SIG-M5 treated with dmso at 0.1 percent for 504 hours (cell line): Measurements from ENCODE around the gene FBXO47.
"Not testable (repeated sequence)": the region's sequence is repeated elsewhere in the genome, so short reads cannot be mapped to it uniquely, and the experiment has no call there.

Source experiments
- DNase-seq: peaks from one replicate; lab custom pipeline; 2025; ENCODE audit not compliant: unreplicated experiment; lab: John Stamatoyannopoulos, UW

FBXO47 gene

DNA sequence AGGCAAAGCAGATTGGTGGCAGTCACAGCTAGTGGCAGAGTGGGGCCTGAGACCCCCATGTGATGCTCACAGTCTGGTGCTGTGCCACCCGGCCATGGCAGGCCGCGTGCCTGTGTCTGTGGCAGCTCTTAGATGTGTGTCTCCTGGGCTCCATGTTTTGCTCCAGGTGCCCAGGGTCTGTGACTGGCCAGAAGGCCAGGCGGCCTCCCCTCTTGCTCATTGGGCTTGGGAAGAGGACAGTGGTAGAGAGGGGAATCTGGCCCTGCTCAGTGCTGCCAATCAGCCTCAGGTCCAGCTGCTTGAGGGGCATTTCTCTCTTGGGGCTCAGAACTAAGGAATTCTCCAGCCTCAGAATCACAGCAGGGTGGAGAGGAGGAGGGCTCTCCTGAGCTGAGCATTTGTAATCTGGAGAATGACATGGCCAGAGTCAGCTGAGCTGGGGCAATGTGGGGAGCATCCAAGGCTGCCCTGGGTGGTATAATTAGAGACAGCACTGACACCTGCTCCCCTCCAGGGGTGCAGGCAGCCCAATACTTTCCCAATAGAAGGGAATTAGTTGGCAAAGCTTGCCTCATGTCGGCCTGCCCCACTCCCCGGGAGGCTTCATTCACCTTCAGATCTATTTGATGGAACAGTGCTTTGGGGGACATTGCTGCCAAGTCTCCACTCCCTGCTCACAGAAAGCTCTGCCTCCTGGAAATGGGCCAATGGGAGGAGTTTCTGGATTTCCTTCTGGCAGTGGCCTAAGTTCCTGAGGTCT lies 44.5 kb downstream of the FBXO47 start:
- DNase-seq: no peak

DNA sequence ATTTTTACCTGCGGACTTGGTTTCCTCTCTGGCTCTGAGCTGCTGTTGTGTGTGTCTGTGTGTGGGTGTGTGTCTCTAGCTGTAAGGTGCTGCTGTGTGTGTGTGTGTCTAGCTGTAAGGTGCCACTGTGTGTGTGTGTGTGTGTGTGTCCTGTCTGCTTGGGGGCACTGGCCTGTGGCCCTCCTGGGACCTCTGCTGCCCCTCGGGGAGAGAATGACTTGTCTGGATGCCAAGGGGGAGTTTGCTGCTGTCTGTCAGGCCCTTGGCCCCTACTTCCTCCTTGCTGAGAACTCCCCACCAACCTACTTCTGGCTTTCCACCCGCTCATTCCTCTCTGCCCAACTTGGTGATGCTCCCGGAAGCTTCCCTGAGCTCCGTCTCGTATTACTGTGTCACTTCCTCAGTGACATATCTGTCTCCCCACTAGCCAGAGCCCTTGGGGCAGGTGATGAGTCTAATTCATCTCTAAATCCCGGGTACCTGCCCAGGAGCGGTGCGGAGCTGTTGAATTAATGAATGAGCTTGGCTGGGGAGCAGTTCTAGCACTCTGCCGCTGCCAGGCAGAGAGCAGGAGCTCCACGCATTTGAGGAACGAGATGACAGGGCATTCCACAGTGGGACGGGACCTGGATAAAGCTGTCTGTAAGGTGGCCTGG lies 45.3 kb downstream of the FBXO47 start:
- DNase-seq: peak; percentile 10

DNA sequence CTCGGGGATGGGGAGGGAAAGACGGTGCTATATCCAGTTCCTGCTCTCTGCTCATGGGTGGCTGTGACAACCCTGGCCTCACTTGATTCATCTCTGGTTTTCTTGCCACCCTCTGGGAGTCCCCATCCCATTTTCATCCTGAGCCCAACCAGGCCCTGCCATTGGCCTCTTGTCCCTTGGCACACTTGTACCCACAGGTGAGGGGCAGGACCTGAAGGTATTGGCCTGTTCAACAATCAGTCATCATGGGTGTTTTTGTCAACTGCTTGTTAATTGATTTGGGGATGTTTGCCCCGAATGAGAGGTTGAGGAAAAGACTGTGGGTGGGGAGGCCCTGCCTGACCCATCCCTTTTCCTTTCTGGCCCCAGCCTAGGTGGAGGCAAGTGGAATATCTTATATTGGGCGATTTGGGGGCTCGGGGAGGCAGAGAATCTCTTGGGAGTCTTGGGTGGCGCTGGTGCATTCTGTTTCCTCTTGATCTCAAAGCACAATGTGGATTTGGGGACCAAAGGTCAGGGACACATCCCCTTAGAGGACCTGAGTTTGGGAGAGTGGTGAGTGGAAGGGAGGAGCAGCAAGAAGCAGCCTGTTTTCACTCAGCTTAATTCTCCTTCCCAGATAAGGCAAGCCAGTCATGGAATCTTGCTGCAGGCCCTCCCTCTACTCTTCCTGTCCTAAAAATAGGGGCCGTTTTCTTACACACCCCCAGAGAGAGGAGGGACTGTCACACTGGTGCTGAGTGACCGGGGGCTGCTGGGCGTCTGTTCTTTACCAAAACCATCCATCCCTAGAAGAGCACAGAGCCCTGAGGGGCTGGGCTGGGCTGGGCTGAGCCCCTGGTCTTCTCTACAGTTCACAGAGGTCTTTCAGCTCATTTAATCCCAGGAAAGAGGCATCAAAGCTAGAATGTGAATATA lies 46.6 kb downstream of the FBXO47 start:
- no peak for DNase-seq

DNA sequence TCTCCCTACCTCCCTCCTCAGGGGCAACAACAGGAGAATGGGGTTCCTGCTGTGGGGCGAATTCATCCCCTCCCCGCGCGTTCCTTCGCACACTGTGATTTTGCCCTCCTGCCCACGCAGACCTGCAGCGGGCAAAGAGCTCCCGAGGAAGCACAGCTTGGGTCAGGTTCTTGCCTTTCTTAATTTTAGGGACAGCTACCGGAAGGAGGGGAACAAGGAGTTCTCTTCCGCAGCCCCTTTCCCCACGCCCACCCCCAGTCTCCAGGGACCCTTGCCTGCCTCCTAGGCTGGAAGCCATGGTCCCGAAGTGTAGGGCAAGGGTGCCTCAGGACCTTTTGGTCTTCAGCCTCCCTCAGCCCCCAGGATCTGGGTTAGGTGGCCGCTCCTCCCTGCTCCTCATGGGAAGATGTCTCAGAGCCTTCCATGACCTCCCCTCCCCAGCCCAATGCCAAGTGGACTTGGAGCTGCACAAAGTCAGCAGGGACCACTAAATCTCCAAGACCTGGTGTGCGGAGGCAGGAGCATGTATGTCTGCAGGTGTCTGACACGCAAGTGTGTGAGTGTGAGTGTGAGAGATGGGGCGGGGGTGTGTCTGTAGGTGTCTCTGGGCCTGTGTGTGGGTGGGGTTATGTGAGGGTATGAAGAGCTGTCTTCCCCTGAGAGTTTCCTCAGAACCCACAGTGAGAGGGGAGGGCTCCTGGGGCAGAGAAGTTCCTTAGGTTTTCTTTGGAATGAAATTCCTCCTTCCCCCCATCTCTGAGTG lies 47.7 kb downstream of the FBXO47 start:
- no peak for DNase-seq

DNA sequence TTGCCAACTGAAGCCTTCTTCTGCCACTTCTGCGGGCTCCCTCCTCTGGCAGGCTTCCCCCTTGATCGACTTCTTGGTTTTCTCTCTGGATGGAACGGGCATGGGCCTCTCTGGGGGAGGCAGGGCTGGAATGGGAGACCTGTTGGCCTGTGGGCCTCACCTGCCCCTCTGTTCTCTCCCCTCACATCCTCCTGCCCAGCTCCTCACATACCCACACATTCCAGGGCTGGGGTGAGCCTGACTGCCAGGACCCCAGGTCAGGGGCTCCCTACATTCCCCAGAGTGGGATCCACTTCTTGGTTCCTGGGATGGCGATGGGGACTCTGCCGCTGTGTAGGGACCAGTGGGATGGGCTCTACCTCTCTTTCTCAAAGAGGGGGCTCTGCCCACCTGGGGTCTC lies 48.3 kb downstream of the FBXO47 start:
- DNase-seq: no peak

DNA sequence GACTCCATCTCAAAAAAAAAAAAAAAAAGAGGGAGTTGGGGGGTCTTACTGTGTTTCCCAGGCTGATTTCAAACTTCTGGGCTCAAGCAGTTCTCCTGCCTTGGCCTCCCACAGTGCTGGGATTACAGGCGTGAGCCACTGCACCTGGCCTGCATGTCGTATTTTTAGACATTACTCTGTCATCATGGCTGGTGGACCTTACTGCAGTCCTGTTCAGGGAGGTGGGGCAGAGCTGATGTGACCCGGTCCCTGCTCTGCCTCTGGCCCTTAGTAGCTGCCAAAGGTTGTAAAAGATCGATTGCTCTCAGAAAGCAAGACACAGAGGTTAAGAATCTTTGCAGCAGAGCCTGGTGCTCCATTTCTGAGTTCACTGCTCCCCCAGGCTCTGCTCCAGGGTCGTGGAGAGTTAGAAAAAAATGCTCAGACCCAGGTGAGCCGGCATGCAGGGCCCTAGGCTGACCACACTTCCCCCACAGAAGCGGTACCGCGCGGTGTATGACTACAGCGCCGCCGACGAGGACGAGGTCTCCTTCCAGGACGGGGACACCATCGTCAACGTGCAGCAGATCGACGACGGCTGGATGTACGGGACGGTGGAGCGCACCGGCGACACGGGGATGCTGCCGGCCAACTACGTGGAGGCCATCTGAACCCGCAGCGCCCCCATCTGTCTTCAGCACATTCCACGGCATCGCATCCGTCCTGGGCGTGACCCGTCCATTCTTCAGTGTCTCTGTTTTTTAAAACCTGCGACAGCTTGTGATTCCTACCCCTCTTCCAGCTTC lies 48.9 kb downstream of the FBXO47 start:
- DNase-seq: no peak

GRCh38 chr17:38917259-38917658 lies 49.9 kb downstream of the FBXO47 start:
- DNase-seq: no peak

- no peak for DNase-seq
Measured at GRCh38 chr17:38916771-38917170, 50.4 kb downstream of the FBXO47 start.

DNA sequence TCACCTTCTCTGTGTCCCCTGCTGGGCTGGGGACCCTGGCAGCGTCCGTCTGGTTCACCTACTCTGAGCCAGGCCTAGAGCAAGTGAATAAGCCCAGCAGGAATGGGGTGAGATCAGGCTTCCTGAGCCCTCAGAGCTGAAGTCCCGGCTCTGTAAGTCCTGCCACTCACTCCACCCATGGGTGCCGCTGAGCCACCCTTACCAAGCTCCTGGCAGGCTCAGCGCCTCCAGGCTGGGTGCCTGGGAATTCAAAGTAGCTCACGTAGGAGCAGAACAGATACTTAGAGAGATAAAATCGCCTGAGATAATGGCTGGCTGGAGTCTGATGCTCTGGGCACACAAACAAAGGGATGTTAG lies 51.6 kb downstream of the FBXO47 start:
- DNase-seq: no peak

GRCh38 chr17:38914741-38915638 lies 52.2 kb downstream of the FBXO47 start:
- no peak for DNase-seq

GRCh38 chr17:38912221-38912813 lies 54.9 kb downstream of the FBXO47 start:
- no peak for DNase-seq

- not testable (repeated sequence) for DNase-seq
Measured at GRCh38 chr17:38911731-38912081, 55.5 kb downstream of the FBXO47 start.

DNA sequence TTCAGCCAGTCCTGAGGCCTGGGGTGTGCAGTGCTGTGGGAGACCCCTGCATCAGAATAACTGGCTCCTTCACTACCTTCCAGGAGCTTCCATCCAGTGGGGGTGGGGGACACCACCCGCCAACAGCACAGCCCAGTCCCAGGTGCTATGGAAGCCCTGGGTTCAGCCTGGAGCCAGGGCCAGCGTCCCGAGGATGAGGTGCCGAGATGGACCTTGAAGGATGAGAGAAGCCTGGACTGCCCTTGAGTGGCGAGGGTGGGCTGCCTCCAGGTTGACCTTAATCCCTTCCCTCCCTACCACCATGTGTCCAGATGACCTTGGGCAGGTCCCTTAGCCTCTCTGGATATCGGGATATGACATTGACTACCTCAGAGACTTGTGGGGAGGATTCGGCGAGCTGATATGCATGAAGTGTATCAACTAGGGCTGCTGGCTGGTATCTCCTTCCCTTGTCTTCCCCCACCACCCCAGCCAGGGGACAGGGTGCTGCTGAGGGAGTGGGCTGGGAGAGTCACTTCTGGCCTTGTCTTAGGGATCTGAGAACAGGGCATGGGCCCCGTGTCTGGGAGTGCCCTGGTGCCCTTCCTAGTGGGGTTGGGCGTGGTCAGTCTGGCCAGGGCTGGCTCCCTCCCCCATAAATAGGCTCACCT lies 56.0 kb downstream of the FBXO47 start:
- no peak for DNase-seq

DNA sequence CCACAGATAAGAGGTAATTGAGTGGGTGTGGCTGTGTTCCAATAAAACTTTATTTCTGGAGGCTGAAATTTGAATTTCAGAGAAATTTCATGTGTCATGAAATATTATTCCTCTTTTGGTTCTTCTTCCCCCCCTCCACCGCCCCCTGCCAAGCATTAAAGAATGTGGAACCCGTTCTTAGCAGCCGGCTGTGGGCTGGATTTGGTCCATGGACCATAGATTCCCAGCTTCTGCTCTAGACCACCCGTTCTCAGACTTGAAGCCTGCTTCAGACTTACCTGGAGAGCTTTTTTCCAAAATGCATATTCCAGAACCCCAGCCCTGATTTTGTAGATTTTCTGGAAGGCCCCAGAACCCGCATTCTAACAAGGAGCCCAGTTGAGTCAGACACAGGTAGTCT lies 56.9 kb downstream of the FBXO47 start:
- DNase-seq: no peak

GRCh38 chr17:38908676-38909181 lies 58.5 kb downstream of the FBXO47 start:
- DNase-seq: no peak

- no peak for DNase-seq
Measured at GRCh38 chr17:38907930-38908675, 59.1 kb downstream of the FBXO47 start.

DNA sequence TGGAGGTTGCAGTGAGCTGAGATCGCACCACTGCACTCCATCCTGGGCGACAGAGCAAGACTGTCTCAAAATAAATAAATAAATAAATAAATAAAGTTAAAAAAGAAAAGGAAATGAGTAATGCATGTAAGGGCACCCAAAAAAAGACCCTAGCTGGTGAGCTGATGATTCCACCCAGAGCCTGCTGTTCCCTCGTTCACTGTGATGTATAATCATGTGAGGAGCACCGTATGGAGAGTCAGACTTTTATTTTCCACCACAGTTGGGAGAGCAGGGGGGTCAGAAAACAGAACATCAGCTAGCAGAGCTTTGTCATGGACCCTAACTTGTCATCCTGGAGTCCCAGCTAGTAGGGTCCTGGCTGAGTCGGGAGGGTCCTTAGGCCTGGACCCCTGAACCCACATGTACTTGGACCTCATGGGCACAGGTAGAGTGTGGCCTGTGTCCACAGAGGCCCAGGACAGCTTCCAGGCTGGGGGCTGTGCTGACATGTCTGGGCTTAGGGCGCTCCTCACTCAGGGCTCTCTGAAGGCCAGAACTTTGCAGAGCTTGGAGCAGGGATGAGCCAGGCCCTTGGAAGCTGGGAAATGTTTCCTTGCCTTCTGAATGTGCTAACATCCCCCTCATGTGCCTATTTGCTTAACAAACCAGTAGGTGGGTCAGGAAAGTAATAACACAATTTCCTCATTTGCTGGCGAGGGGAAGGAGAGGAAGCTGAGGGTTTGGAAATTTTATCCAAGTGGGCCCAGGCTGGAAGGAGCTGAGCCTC lies 60.6 kb downstream of the FBXO47 start:
- DNase-seq: no peak
